ENCODE results near the gene CRIM1.

- TF ChIP-seq POLR2A (IDR thresholded peaks at IDR 0.05) = no peak
- TF ChIP-seq CTCF (IDR thresholded peaks at IDR 0.05) = no peak
- no peak for TF ChIP-seq EP300 (IDR thresholded peaks at IDR 0.05)
These were observed 75.0 kb downstream of the CRIM1 start for GRCh38 chr2:36430549-36430948.

Data from tibial nerve (tissue), 4 donors.